ENCODE results near the gene PMS2. TPM values are rescaled to one million over a fixed set of nuclear protein-coding genes. Genes with fewer than 3 reads are reported as not detected.

The PMS2 gene
- total RNA-seq, 1 donor from 2014 or later = 24.3 TPM

- H3K36me3 Mint-ChIP-seq (ENCODE audit: unreplicated experiment) = peaks cover 5% of the 10 kb centered on the region
- no peak overlapping the region for H3K4me3 Mint-ChIP-seq (ENCODE audit: unreplicated experiment)
- H3K9me3 Mint-ChIP-seq (ENCODE audit: unreplicated experiment) = peaks cover 3% of the 10 kb centered on the region
These were observed 26.8 kb upstream of the PMS2 start for GRCh38 chr7:6035686-6036085.

GRCh38 chr7:6035165-6035564 lies 26.3 kb upstream of the PMS2 start:
- no peak for TF ChIP-seq CTCF (IDR thresholded peaks at IDR 0.05; ENCODE audit: partially characterized antibody, unreplicated experiment)
- Mint-ChIP-seq H3K36me3 (ENCODE audit: unreplicated experiment) (peaks cover 5% of the 10 kb centered on the region), H3K4me1 (ENCODE audit: low read depth, unreplicated experiment) (no peaks in the 10 kb centered on the region), H3K9me3 (ENCODE audit: unreplicated experiment) (peaks cover 3% of the 10 kb centered on the region), H3K27ac (ENCODE audit: unreplicated experiment) (no peak overlapping the region), H3K4me3 (ENCODE audit: unreplicated experiment) (no peak overlapping the region), H3K27me3 (ENCODE audit: unreplicated experiment) (peaks cover 2% of the 10 kb centered on the region)
- DNase-seq = no peak

More at GRCh38 chr7:6035686-6036085, 26.8 kb upstream of the PMS2 start:
- Mint-ChIP-seq H3K27ac (ENCODE audit: unreplicated experiment) (no peak overlapping the region), H3K4me1 (ENCODE audit: low read depth, unreplicated experiment) (no peaks in the 10 kb centered on the region), H3K27me3 (ENCODE audit: unreplicated experiment) (peaks cover 2% of the 10 kb centered on the region)
- no peak for DNase-seq
- no peak for TF ChIP-seq CTCF (IDR thresholded peaks at IDR 0.05; ENCODE audit: partially characterized antibody, unreplicated experiment)

GRCh38 chr7:6032641-6033040 lies 23.8 kb upstream of the PMS2 start:
- Mint-ChIP-seq H3K27me3 (ENCODE audit: unreplicated experiment) (no peaks in the 10 kb centered on the region), H3K27ac (ENCODE audit: unreplicated experiment) (no peak overlapping the region), H3K4me1 (ENCODE audit: low read depth, unreplicated experiment) (no peaks in the 10 kb centered on the region), H3K4me3 (ENCODE audit: unreplicated experiment) (no peak overlapping the region), H3K36me3 (ENCODE audit: unreplicated experiment) (peaks cover 5% of the 10 kb centered on the region), H3K9me3 (ENCODE audit: unreplicated experiment) (peaks cover 3% of the 10 kb centered on the region)
- TF ChIP-seq CTCF (IDR thresholded peaks at IDR 0.05; ENCODE audit: partially characterized antibody, unreplicated experiment) = no peak
- no peak for DNase-seq

- Mint-ChIP-seq H3K27me3 (ENCODE audit: unreplicated experiment) (no peaks in the 10 kb centered on the region), H3K27ac (ENCODE audit: unreplicated experiment) (no peak overlapping the region), H3K4me1 (ENCODE audit: low read depth, unreplicated experiment) (no peaks in the 10 kb centered on the region), H3K36me3 (ENCODE audit: unreplicated experiment) (peaks cover 5% of the 10 kb centered on the region), H3K9me3 (ENCODE audit: unreplicated experiment) (peaks cover 3% of the 10 kb centered on the region), H3K4me3 (ENCODE audit: unreplicated experiment) (no peak overlapping the region)
- TF ChIP-seq CTCF (IDR thresholded peaks at IDR 0.05; ENCODE audit: partially characterized antibody, unreplicated experiment) = no peak
- DNase-seq = no peak
These were observed 23.3 kb upstream of the PMS2 start for GRCh38 chr7:6032167-6032566.

- H3K27me3 Mint-ChIP-seq (ENCODE audit: unreplicated experiment) = no peaks in the 10 kb centered on the region
- DNase-seq = no peak
- peaks cover 3% of the 10 kb centered on the region for H3K9me3 Mint-ChIP-seq (ENCODE audit: unreplicated experiment)
- H3K4me3 Mint-ChIP-seq (ENCODE audit: unreplicated experiment) = no peak overlapping the region
- no peak overlapping the region for H3K27ac Mint-ChIP-seq (ENCODE audit: unreplicated experiment)
- no peaks in the 10 kb centered on the region for H3K4me1 Mint-ChIP-seq (ENCODE audit: low read depth, unreplicated experiment)
- TF ChIP-seq CTCF (IDR thresholded peaks at IDR 0.05; ENCODE audit: partially characterized antibody, unreplicated experiment) = no peak
- H3K36me3 Mint-ChIP-seq (ENCODE audit: unreplicated experiment) = peaks cover 5% of the 10 kb centered on the region
These were observed 22.7 kb upstream of the PMS2 start for GRCh38 chr7:6031567-6031966.

Measured in glutamatergic neuron (in vitro differentiated cells).